Body of pancreas (tissue), 4 donors: ENCODE measurements around the gene CYTH1.

Experiments used
- CTCF ChIP-seq, 7 experiments: fragments of 450-650 bp in 4 of 7; fragments of 200-600 bp in 3 of 7; sonication (generic) in 3 of 7; IDR thresholded peaks; one replicate each; pipeline ENCODE4 v1.5.1; 2016 to 2019; ENCODE audit warnings: antibody characterized with exemption in 7 of 7
- POLR2A ChIP-seq, 3 donors: fragments of 450-650 bp; IDR thresholded peaks; one replicate each; pipeline ENCODE4 v1.6.1; 2016; ENCODE audit warnings: antibody characterized with exemption in 3 of 3, mild to moderate bottlenecking in 2 of 3

GRCh38 chr17:78673395-78673794, 108.7 kb downstream of the CYTH1 start:
- TF ChIP-seq CTCF (IDR thresholded peaks at IDR 0.05) (no peak), POLR2A (IDR thresholded peaks at IDR 0.05) (no peak)
